Measurements from ENCODE around the gene LAS1L. TPM values are rescaled to one million over a fixed set of nuclear protein-coding genes. Genes with fewer than 3 reads are reported as not detected.
"Not testable (repeated sequence)": the region's sequence is repeated elsewhere in the genome, so short reads cannot be mapped to it uniquely, and the experiment has no call there.

LAS1L gene
- total RNA-seq, 4 donors from 2014 or later, result 16.3 to 27.2 (median 21.0) TPM

GRCh38 chrX:65508851-65509250, 25.7 kb downstream of the LAS1L start:
- 76 to 77% methylated on average over 4 of the region's 4 CpGs for WGBS, 2 donors
- intact Hi-C loops (cut with DNase I; ENCODE audit: low total_unique reads), result no loop called here

GRCh38 chrX:65502618-65503017, 32.0 kb downstream of the LAS1L start:
- WGBS, 2 donors, result 88 to 90% methylated on average over 11 of the region's 11 CpGs
- no peak for TF ChIP-seq POLR2A (IDR thresholded peaks at IDR 0.05)
- no peak for TF ChIP-seq CTCF (IDR thresholded peaks at IDR 0.05)
- no peak overlapping the region for H3K4me3 ChIP-seq (ENCODE audit: low read depth, poor library complexity, severe bottlenecking)
- intact Hi-C loops (cut with DNase I; ENCODE audit: low total_unique reads), result no loop called here
- no peak for DNase-seq (ENCODE audit: low spot score in 2 of 2)

More at GRCh38 chrX:65508851-65509250, 25.7 kb downstream of the LAS1L start:
- TF ChIP-seq POLR2A (IDR thresholded peaks at IDR 0.05), result no peak
- TF ChIP-seq CTCF (IDR thresholded peaks at IDR 0.05), result no peak
- no peak overlapping the region for H3K4me3 ChIP-seq (ENCODE audit: low read depth, poor library complexity, severe bottlenecking)
- DNase-seq (ENCODE audit: low spot score in 2 of 2), result no peak

- no peak for TF ChIP-seq CTCF (IDR thresholded peaks at IDR 0.05)
- TF ChIP-seq POLR2A (IDR thresholded peaks at IDR 0.05), result no peak
- intact Hi-C loops (cut with DNase I; ENCODE audit: low total_unique reads), result no loop called here
- WGBS, 2 donors, result 79 to 92% methylated on average over 1 of the region's 1 CpG
- DNase-seq (ENCODE audit: low spot score in 2 of 2), result no peak
- no peak overlapping the region for H3K4me3 ChIP-seq (ENCODE audit: low read depth, poor library complexity, severe bottlenecking)
These were observed 41.2 kb downstream of the LAS1L start for GRCh38 chrX:65493431-65493830.

GRCh38 chrX:65491620-65492019, 43.0 kb downstream of the LAS1L start:
- no peak overlapping the region for H3K4me3 ChIP-seq (ENCODE audit: low read depth, poor library complexity, severe bottlenecking)
- TF ChIP-seq POLR2A (IDR thresholded peaks at IDR 0.05) (no peak), CTCF (IDR thresholded peaks at IDR 0.05) (no peak)
- DNase-seq (ENCODE audit: low spot score in 2 of 2), result no peak
- 70 to 86% methylated on average over 3 of the region's 3 CpGs for WGBS, 2 donors
- intact Hi-C loops (cut with DNase I; ENCODE audit: low total_unique reads), result no loop called here

- H3K4me3 ChIP-seq (ENCODE audit: low read depth, poor library complexity, severe bottlenecking), result no peak overlapping the region
- WGBS, 2 donors, result 68 to 84% methylated on average over 5 of the region's 5 CpGs
- no peak for DNase-seq (ENCODE audit: low spot score in 2 of 2)
- intact Hi-C loops (cut with DNase I; ENCODE audit: low total_unique reads), result no loop called here
- no peak for TF ChIP-seq CTCF (IDR thresholded peaks at IDR 0.05)
- TF ChIP-seq POLR2A (IDR thresholded peaks at IDR 0.05), result no peak
These were observed 46.1 kb downstream of the LAS1L start for GRCh38 chrX:65488495-65488894.

GRCh38 chrX:65480960-65481359, 53.6 kb downstream of the LAS1L start:
- intact Hi-C loops (cut with DNase I; ENCODE audit: low total_unique reads), result no loop called here
- H3K4me3 ChIP-seq (ENCODE audit: low read depth, poor library complexity, severe bottlenecking), result no peak overlapping the region
- TF ChIP-seq POLR2A (IDR thresholded peaks at IDR 0.05) (no peak), CTCF (IDR thresholded peaks at IDR 0.05) (no peak)
- 66 to 67% methylated on average over 3 of the region's 3 CpGs for WGBS, 2 donors
- no peak for DNase-seq (ENCODE audit: low spot score in 2 of 2)

GRCh38 chrX:65479102-65479501, 55.5 kb downstream of the LAS1L start:
- DNase-seq (ENCODE audit: low spot score in 2 of 2); intact Hi-C loops (cut with DNase I; ENCODE audit: low total_unique reads); H3K4me3 ChIP-seq (ENCODE audit: low read depth, poor library complexity, severe bottlenecking): not testable (repeated sequence)
- WGBS, 2 donors, result 81 to 90% methylated on average over 3 of the region's 3 CpGs

Data from lower leg skin (tissue), 4 donors.